Uterus (tissue), 4 donors: Measurements from ENCODE around the gene SLIT3. TPM values are rescaled to one million over a fixed set of nuclear protein-coding genes. Genes with fewer than 3 reads are reported as not detected.

Experiments used
- DNase-seq, 2 donors: peaks; one replicate each; pipeline ENCODE4 v3.0.0-alpha.2; 2019 to 2020
- H3K27ac ChIP-seq, 2 donors: fragments of 200-600 bp; sonication (generic); 1 replicate in 1 of 2; 2 replicates in 1 of 2; pipeline ENCODE4 v1.5.1; 2016 to 2018
- H3K27me3 ChIP-seq, 2 donors: fragments of 200-600 bp; sonication (generic); one replicate each; pipeline ENCODE4 v1.5.1; 2018 to 2019; ENCODE audit warnings: control low read depth in 1 of 2
- H3K36me3 ChIP-seq, 2 donors: fragments of 200-600 bp; sonication (generic); one replicate each; pipeline ENCODE4 v1.5.1; 2019; ENCODE audit warnings: control low read depth in 1 of 2
- H3K4me1 ChIP-seq, 2 donors: fragments of 200-600 bp; sonication (generic); one replicate each; pipeline ENCODE4 v1.5.1; 2018 to 2019; ENCODE audit warnings: control low read depth in 1 of 2
- H3K4me3 ChIP-seq, 2 donors: fragments of 200-600 bp; sonication (generic); 1 replicate in 1 of 2; 2 replicates in 1 of 2; pipeline ENCODE4 v1.5.1; 2018 to 2019; ENCODE audit warnings: mild to moderate bottlenecking in 1 of 2
- H3K9me3 ChIP-seq, 2 donors: fragments of 200-600 bp; sonication (generic); one replicate each; pipeline ENCODE4 v1.5.1; 2019; ENCODE audit warnings: control low read depth in 1 of 2
- CTCF ChIP-seq, 4 experiments: fragments of 200-600 bp in 2 of 4; fragments of 450-650 bp in 2 of 4; sonication (generic) in 2 of 4; IDR thresholded peaks; one replicate each; pipeline ENCODE4 v1.5.1; 2016 to 2019; ENCODE audit warnings: antibody characterized with exemption in 4 of 4, mild to moderate bottlenecking in 2 of 4, moderate library complexity in 1 of 4
- POLR2A ChIP-seq, 2 donors: fragments of 450-650 bp; IDR thresholded peaks; one replicate each; pipeline ENCODE4 v1.6.1; 2016; ENCODE audit warnings: antibody characterized with exemption in 2 of 2, mild to moderate bottlenecking in 1 of 2, moderate library complexity in 1 of 2
- intact Hi-C: fragments of 100-400 bp; cut with DNase I; formaldehyde crosslinking; loops from one replicate; pipeline ENCODE4 v1.15.1; 2023; ENCODE audit warnings: low total_unique reads
- total RNA-seq, 4 donors: library from RNA; depleted of rRNA in 3 of 4; stranded (reverse); fragments of >200 nt in 3 of 4; gene quantifications; one replicate each; pipeline versions ENCODE4 v1.1.0 to v1.2.4, GENCODE V29; 2014 to 2023
- donor health status: DM: yes; HTN: yes; CAD: no.

Gene SLIT3
- total RNA-seq, 4 donors from 2014 or later, result 9.4 to 62.2 (median 28.1) TPM

- Histone ChIP-seq H3K27ac (no peak overlapping the region), H3K9me3 (no peaks in the 10 kb centered on the region), H3K36me3 (no peaks in the 10 kb centered on the region), H3K4me3 (no peak overlapping the region), H3K4me1 (no peaks in the 10 kb centered on the region), H3K27me3 (no peaks in the 10 kb centered on the region)
- no peak for DNase-seq
- TF ChIP-seq POLR2A (IDR thresholded peaks at IDR 0.05) (no peak), CTCF (IDR thresholded peaks at IDR 0.05) (no peak)
- intact Hi-C loops, result no loop called here
Measured at GRCh38 chr5:169062690-169063089, 238.2 kb downstream of the SLIT3 start.

- no peak for TF ChIP-seq POLR2A (IDR thresholded peaks at IDR 0.05)
- no peak for TF ChIP-seq CTCF (IDR thresholded peaks at IDR 0.05)
- no peaks in the 10 kb centered on the region for H3K36me3 ChIP-seq
- H3K4me3 ChIP-seq, result no peak overlapping the region
- H3K4me1 ChIP-seq, result no peaks in the 10 kb centered on the region
- H3K9me3 ChIP-seq, result no peaks in the 10 kb centered on the region
- no peaks in the 10 kb centered on the region for H3K27me3 ChIP-seq
- DNase-seq, result no peak
- no peak overlapping the region for H3K27ac ChIP-seq
- intact Hi-C loops, result no loop called here
Measured at GRCh38 chr5:169054506-169054905, 246.4 kb downstream of the SLIT3 start.

GRCh38 chr5:169052207-169052606, 248.7 kb downstream of the SLIT3 start:
- Histone ChIP-seq H3K36me3 (no peaks in the 10 kb centered on the region), H3K9me3 (no peaks in the 10 kb centered on the region), H3K4me1 (no peaks in the 10 kb centered on the region), H3K4me3 (no peak overlapping the region), H3K27me3 (no peaks in the 10 kb centered on the region), H3K27ac (no peak overlapping the region)
- intact Hi-C loops, result no loop called here
- no peak for TF ChIP-seq CTCF (IDR thresholded peaks at IDR 0.05)
- TF ChIP-seq POLR2A (IDR thresholded peaks at IDR 0.05), result no peak
- no peak for DNase-seq

GRCh38 chr5:169051351-169051750, 249.6 kb downstream of the SLIT3 start:
- DNase-seq, result no peak
- Histone ChIP-seq H3K4me3 (no peak overlapping the region), H3K27me3 (no peaks in the 10 kb centered on the region), H3K4me1 (no peaks in the 10 kb centered on the region), H3K36me3 (no peaks in the 10 kb centered on the region), H3K27ac (no peak overlapping the region), H3K9me3 (no peaks in the 10 kb centered on the region)
- TF ChIP-seq POLR2A (IDR thresholded peaks at IDR 0.05) (no peak), CTCF (IDR thresholded peaks at IDR 0.05) (no peak)
- intact Hi-C loops, result no loop called here

GRCh38 chr5:169050636-169051035, 250.3 kb downstream of the SLIT3 start:
- no peaks in the 10 kb centered on the region for H3K36me3 ChIP-seq
- no peaks in the 10 kb centered on the region for H3K4me1 ChIP-seq
- no peaks in the 10 kb centered on the region for H3K27me3 ChIP-seq
- TF ChIP-seq POLR2A (IDR thresholded peaks at IDR 0.05) (no peak), CTCF (IDR thresholded peaks at IDR 0.05) (no peak)
- DNase-seq, result no peak
- H3K9me3 ChIP-seq, result no peaks in the 10 kb centered on the region
- intact Hi-C loops, result no loop called here
- no peak overlapping the region for H3K27ac ChIP-seq
- H3K4me3 ChIP-seq, result no peak overlapping the region
